GM12873 (cell line): ENCODE data around the gene HSPA12B.

Source experiments
- TF ChIP-seq, protein P1 (sequence below): IDR thresholded peaks from 2 replicates; pipeline ENCODE4 v1.5.1; 2012; ENCODE audit warnings: low read depth, mild to moderate bottlenecking, moderate library complexity, low read length, control low read depth; ENCODE audit not compliant: insufficient read depth; ENCODE audit errors: missing control alignments

Gene HSPA12B

GRCh38 chr20:3797592-3798372, 65.3 kb downstream of the HSPA12B start:
- TF ChIP-seq, protein P1, sequence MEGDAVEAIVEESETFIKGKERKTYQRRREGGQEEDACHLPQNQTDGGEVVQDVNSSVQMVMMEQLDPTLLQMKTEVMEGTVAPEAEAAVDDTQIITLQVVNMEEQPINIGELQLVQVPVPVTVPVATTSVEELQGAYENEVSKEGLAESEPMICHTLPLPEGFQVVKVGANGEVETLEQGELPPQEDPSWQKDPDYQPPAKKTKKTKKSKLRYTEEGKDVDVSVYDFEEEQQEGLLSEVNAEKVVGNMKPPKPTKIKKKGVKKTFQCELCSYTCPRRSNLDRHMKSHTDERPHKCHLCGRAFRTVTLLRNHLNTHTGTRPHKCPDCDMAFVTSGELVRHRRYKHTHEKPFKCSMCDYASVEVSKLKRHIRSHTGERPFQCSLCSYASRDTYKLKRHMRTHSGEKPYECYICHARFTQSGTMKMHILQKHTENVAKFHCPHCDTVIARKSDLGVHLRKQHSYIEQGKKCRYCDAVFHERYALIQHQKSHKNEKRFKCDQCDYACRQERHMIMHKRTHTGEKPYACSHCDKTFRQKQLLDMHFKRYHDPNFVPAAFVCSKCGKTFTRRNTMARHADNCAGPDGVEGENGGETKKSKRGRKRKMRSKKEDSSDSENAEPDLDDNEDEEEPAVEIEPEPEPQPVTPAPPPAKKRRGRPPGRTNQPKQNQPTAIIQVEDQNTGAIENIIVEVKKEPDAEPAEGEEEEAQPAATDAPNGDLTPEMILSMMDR, result no peak

DNA sequence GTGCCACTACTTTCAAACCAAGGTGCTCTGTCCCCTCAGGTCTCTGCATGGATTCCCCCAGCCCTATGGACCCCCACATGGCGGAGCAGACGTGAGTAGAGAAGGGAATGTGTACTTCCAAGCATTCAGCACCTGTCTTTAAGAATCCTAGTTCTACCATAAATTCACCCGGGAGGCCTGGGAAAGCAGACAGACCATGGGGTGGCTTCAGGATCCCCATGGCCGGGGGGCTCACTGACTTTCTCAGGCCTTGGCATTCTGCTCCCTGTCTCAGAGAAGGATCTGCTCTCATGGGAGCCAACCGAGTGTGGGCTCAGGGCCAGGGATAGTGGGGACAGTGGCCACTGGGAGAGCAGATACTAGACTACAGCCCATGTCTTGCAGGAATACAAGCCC, 65.9 kb downstream of the HSPA12B start:
- TF ChIP-seq, protein P1, result no peak

GRCh38 chr20:3798908-3799248, 66.4 kb downstream of the HSPA12B start:
- TF ChIP-seq, protein P1, result no peak

DNA sequence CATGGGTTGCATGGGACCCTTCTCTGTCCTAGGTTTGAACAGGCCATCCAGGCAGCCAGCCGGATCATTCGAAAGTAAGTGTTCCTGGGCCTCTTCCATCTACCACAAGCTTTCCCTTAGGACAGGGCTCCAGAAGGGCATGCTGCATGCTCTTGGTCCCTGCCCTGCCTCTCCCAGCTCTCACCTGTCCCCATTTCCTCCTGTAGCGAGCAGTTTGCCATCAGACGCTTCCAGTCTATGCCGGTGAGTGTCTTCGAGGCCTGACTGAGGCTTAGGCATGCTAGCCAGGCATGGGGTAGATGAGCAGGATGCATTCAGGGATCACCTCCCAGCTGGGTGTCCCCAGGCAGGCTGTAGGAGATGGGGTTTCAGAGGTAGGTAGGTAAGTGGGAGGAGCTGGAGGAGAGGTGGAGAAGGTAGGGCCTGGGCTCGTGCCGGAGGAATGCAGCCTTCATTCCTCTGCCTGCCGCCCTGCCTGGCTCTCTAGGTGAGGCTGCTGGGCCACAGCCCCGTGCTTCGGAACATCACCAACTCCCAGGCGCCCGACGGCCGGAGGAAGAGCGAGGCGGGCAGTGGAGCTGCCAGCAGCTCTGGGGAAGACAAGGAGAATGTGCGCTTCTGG, 67.9 kb downstream of the HSPA12B start:
- TF ChIP-seq, protein P1, result no peak

GRCh38 chr20:3800878-3801260, 68.4 kb downstream of the HSPA12B start:
- TF ChIP-seq, protein P1, result no peak

DNA sequence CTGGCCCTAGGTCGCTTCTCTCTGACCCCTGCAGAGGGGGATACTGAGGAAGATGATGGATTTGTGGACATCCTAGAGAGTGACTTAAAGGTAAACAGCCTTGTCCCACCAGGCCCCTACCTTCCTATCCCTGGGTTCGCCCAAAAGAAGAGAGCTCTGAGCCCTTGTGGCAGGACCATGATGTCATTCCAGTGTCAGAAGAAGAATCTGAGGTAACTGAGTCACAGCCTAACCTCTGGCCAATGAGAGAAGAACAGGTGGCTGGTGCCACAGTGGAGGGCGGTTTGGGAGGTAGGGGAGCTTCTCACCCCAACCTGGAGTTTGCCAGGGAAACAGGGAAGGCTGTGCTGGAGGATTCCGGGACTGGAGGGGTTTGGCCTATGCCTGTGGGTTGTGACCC, 68.8 kb downstream of the HSPA12B start:
- TF ChIP-seq, protein P1, result no peak

GRCh38 chr20:3801846-3802245, 69.4 kb downstream of the HSPA12B start:
- TF ChIP-seq, protein P1, result no peak
